NCI-H2029 (cell line): ENCODE results near the gene IMMT.
"Not testable (repeated sequence)": the region's sequence is repeated elsewhere in the genome, so short reads cannot be mapped to it uniquely, and the experiment has no call there.

Experiments
- DNase-seq: peaks from one replicate; lab custom pipeline; 2025; lab: John Stamatoyannopoulos, UW

Gene IMMT

DNA sequence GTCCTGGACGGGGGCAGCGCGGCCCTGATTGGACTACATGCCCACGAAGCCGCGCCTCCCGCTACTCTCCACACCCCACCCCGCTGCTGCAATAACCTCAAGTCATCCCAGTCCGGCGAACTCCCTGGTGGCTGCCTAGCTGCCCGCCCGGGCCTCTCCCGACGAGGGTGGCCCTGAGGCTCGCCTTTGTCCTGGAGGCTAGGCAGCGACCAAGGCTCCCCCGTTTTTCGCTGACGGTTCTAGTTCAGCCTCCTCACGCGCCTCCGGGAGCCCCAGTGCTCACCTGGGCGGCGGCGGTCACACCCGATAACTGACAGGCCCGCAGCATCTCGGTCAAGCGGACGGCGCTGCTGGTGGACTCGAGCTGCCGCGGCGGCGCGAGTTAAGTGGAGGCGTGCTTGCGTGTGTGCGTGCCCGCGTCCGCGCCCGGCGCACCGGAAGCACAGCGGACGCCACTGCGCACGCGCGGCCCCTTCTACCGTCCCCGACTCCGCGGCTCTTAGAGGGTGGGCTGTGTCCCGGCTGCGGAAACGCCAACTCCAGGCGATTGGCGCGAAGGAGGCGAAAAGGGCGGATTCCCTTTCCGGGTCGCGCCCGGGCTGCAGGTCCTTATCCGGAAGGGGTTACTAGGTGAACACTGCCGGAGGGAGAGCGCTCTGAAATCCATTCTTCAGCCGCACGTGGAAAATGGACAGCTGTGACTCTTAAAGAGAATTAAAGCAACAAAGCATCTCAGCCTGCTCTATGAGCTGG is at the start of gene IMMT:
Gene IMMT, minus strand, starts transcription at position 408 of the 753 bp plus-strand sequence. Its CDS starts 80 bp downstream, at position 328.
- DNase-seq, result peak; percentile 97

DNA sequence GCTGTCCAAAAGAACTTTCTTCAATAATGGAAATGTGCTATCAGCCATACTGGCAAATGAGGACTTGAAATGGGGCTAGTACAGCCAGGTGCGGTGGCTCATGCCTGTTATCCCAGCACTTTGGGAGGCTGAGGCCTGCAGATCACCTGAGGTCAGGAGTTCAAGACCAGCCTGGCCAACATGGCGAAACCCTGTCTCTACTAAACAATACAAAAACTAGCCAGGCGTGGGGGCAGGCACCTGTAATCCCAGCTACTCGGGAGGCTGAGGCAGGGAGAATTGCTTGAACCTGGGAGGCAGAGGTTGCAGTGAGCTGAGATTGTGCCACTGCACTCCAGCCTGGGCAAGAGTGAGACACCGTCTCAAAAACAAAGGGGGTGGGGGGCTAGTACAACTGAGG is 49.5 kb upstream of the IMMT start:
- DNase-seq, result not testable (repeated sequence)

DNA sequence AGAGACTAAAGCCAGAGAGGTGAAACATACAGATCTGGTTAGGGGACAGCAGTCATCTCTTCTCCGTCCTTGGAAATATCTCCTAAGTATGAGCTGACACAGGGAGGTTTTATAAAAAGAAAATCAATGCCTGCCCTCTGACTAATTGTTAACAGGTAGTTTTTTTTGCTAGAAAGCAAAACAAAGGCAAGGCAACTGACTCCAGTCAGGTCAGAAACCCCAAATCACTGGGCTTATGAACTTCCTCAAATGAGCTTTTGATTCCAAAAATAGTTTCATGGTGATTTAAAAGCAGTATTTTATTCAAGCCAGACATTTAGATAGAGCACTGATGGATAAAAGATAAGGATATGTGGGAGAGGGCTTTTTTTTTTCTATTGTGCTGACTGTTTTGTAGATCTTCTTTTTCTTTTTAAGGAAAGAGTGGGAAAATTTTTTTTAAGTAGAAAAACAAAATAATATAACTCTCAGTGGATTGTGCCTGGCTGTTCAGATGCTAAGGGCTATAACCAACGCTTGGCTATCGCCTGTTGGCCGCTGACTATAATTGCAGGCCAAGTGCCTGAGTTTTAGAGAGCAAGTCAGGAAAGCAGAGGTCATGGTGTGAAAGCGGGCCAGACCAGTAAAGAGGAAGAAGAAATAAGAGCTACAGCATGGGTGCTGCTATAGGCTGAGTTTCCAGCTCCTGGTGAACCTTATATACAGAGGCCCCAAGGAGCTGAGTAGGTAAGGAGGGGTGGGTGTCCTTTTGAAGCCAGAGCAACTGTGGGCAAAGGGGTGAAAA is 48.9 kb upstream of the IMMT start:
- DNase-seq, result no peak

DNA sequence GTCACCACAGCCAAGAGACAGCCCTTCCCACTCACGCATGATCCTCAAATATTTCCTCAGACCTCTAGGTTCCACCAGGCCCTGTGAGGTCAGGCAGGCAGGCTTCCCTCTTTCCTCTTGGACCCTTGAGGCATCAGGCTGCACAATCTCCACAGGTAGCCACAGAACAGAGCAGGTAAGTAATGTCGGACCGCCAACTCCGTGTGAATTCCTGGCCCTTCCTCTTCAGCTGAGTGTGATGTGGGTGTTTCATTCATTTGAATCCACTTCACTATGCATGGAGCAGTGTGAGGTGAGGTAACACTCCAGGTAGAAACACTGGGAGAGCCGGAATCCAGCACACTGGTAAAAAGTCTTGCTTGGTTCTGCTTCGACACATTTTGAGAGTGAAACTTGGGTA is 48.0 kb upstream of the IMMT start:
- DNase-seq, result no peak

DNA sequence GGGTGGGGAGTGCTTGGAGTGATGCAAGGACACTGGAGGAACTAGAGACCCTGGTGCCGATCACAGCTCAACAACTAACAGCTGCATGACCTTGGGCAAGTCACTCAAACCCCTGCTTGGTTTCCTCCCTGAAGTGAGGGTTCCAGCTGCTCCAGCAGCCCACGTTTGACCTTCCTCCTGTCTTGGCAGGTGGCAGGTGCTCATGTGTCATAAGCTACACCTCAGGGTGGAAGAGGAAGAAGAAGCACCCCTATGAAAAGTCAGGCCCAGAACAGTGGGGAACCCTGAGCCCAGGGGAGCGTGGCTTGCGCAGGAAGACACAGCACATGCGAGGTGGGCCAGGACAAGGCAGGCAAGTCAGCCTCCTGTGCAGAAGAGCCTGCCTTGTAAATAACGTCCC is 46.3 kb upstream of the IMMT start:
- DNase-seq, result no peak

DNA sequence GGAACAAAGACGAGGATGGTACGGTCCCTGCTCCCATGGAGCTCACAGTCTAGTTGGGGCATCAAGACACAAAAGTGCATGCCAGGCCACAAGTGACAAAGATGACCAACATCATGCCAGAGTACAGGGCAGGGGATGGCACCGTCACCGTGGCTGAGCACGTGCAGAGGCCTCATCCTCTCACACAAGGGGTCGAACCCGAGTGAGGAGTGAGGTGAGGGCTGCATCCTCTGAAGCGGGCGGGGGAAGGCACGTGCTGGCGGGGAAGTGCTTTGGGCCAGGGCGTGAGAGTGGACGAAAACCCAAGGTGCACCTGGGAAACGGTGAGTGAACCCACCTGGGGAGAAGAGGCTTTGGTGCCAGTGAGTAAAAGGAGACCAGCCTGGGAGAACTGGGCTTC is 45.0 kb upstream of the IMMT start:
- no peak for DNase-seq

DNA sequence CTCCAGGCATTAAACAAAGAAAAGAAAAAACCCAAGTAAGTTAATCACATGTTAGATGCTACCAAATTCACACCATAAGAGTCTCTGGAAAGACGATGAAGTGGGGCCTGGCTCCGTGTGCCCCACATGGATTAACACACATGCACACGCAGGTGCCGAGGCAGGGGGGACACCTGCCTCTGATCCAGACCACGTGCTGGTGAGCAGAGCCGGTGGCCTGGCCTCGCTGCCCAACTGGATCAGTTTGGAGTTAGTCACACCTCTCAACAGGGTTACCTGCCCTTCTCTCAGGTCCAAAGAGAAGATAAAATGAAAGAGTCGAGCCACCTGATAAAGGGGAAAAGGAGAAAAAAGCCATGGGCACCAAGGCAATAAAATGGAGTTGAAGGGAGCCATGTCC is 44.5 kb upstream of the IMMT start:
- no peak for DNase-seq

DNA sequence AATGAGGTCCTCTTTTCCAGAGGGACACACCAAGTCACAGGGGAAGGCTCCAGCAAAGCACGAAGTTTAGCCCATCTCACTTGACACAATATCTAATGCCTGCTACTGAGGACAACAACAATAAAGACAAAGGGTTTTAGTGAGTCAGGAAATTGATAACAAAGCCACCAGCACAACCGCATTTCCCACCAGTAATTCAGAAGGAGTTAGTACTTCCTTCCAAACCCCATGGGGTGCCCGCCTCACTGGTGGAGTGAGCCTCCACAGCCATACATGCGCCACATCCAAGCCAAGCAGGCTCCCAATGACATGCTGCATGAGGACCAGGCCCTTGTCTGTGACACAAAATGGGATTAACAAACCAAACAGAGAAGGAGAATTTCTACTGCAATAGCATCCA is 44.1 kb upstream of the IMMT start:
- no peak for DNase-seq

DNA sequence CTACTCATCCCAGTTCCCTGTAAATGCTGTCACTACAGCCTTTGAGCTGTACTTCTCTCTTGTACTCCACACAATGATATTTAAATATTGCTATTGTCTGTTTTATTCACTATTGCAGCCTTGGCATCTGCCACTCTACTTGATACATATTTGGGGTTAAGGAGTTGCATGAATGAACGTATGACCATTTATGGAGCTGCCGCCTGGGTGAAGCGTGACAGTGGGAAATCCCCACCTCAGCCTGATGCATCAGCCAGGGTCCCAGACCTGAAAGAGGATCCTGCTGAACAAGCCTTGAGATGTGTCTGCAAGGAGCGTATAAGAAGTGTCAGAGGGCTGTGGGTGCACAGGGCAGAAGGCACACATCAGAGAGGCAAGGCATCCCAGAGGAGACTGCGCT is 43.1 kb upstream of the IMMT start:
- DNase-seq, result no peak

DNA sequence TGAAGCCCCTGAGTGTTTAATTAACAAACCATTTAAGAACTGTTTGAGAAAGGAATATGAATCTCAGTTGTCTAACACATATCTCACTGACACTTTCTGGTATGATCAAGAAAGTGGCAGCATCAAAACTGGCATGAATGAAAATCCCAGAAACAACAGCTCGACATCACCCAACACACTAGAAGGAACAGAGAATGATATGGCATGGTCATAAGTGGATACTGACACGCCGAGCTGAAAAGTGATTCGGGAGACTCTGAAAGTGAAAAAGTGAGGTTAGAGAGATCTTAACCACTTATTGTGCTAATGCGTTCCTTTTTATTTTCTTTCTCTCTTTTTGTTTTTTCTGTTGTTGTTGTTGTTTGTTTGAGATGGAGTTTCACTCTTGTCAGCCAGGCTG is 41.9 kb upstream of the IMMT start:
- DNase-seq, result no peak

DNA sequence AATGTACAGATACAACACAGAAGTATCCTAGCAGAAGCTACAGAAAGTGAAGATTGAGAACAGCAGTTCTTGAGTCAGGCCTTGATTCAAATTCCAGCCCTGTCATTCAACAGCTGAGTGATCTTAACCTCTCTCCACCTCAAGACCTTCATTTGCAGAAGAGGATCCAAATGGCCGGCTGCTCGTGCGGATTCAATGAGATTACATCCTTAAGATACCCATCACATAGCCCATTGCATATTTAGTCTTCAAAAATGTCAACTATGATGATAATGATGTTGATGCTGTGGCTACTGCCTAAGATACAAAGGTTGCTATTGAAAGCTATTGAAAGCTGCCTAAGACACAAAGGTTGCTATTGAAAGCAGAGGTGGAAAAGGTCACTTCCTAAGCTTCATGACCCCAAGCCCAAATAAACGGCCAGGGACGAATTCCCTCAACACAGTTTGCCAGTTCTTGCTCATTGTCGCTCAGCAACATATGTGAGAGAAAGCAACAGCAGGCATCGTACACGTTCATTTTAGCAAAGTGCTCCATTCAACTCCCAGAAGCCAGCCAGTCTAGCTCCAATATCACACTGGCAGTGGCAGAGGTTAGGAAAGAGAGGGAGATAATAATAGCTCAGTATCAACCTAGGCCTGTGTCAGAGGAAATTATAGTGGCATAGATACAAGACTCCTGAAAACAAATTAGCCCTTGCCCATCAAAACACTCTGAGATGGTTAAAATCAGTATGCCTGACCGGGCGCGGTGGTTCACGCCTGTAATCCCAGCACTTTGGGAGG is 40.1 kb upstream of the IMMT start:
- DNase-seq, result no peak

DNA sequence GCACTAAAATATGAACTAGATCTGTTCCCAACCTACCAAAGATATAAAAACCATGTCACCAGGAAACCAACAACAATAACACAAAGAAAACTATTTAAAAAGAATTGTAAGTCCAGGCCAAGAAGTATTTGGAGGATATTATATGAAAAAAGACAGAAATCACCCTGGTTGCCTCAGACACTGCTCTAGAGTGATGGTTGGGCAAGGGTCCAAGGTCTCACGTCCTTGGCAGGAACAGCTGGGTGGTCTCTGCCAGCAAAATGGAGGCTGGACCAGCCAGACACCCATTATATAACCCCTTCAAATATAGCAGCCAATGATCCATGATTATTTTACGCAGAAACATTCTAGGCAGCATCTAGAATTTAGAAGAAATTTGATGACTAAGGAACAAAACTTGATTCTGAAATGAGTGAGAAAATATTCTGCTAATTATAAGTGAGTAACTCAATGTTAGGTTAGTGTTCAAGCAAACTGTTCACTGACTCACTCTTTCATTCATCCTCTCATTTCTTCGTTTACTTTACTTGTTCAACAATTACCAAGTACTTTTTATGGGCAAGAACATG is 39.4 kb upstream of the IMMT start:
- DNase-seq, result no peak

DNA sequence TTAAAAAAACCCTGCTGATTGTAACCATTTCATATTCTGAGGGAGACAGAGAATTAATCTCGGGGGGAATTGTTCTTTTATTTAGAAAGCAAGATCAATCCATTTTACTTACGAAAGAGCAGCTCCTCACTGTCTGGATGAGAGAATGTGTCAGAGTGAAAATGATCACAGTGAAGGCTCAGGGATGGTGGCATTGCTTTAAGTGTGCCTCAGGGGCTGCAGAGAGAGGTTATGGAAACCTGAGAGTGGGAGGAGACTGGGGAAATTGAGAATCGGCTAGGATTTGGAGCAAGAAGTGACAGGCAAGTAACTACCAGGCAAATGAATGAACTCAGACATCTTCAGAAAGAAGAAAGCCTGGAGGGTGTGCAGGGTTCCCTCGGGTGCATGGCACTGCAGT is 38.2 kb upstream of the IMMT start:
- no peak for DNase-seq

DNA sequence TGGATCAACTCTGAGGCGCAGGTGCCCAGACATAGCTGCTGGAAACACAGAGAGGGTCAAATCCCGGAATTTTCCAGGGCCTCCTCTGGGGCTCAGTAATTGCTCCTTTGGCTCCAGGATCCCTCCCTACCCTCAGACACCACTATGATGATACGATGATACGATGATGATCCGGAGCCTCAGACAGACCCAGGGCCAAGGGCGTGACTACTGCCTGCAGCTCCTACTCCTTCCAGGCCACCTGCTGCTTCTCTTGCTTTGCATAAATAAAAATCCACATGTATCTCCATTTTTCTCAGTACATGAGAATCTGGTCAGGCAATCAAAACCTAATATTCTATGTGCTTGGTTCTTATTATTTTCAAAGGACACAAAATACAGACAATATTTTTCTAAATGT is 37.6 kb upstream of the IMMT start:
- no peak for DNase-seq

DNA sequence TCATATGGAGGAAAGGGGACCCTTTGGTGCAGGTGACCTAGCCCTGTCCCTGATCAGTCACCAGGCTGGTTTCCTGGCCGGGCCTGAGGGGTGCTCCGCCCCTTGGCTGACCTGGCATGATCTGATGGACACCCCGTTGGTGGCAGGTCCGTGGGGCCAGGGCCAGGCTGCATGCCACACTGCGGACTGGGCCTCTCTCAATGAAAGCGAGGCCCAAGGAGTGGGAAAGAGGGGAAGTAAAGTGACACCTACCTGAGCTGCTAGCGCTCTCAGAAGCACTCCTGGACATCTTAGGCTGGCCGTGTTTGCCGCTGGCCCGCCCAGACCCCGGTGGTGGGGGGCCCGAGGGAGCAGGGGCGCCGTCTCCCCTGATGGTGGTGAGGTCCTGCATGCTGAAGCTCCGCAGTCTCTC is 37.1 kb upstream of the IMMT start:
- DNase-seq, result no peak

DNA sequence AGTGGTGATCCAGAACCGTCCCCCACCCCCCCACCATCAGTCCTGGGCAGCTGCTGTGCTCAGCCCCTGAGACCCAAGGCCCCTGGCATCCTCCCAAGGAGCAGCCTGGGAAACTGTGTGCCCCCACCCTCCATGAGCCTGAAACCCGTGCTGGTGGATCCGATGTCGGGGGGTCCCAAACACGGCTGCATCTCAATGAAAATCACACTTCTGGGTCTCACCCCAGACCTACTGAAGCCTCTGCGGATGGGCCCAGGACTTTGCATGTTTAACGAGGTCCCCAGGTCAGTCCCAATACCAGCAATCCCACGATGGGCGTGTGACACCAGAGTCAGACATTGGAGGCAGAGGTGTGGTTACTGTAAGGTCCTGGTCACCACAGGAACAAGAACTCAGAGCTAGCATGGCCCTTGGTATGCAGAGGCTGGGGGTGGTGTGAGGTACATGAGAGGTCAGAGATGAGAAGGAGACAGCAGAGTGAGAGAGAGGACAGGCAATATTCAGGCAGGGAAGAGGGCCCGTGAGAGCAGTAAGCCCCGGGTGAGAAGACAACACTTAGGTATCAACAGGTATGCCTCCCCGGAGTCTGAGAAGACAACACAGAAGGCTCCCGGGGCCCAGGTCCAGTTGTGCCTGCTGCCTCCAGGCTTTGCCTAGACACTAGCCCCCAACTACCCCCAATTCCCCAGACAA is 36.6 kb upstream of the IMMT start:
- no peak for DNase-seq

DNA sequence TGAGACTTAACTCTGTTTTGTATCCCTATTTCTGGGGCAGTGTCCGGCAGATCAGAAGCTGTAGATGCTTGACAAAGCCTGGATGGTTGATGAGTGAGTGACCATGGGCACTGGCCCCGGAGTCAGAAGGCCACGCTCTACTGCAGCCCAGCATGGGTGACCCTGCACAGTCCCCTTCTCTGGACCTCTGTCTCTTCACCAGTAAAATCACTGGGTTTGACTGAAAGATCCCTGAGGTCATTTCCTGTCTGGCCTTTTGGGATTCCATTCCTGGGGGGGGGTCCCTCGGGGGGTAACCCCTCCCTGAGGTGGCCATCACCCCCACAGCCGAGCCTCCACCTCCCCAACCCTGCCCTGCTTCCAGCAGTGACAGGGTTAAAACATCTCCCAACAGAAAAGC is 35.7 kb upstream of the IMMT start:
- DNase-seq, result no peak

DNA sequence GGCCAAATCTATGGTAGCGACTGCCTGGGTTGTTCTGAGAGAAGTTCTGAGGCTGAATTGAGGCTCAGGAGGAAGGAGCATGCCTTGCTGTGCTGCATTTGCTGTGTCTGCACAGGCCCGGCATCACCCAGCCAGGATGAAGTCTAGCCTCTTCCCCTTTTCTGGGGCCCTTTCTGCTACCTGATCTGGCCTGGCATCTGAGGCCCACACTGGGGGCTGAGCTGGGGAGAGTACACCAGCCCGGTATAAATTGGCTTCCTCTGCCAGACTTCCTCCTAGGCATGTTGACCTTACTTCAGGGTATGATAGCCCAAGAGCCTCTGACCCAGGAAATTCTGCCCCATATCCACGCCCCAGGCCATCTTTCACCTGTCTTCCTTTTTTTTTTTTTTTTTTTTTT is 34.0 kb upstream of the IMMT start:
- DNase-seq, result no peak

DNA sequence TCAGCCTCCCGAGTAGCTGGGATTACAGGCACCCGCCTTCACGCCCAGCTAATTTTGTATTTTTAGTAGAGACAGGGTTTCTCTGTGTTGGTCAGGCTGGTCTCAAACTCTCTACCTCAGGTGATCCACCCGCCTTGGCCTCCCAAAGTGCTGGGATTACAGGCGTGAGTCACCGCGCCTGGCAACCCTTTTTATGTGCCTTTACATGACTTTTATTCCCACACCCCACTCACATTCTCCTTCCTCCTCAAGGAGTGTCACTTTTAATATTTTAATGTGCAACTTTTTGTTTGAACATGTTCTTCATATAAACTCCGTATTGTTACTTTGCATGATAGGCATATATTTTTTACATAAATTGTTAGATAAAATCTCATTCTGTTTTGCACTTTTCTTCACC is 33.3 kb upstream of the IMMT start:
- DNase-seq, result not testable (repeated sequence)

DNA sequence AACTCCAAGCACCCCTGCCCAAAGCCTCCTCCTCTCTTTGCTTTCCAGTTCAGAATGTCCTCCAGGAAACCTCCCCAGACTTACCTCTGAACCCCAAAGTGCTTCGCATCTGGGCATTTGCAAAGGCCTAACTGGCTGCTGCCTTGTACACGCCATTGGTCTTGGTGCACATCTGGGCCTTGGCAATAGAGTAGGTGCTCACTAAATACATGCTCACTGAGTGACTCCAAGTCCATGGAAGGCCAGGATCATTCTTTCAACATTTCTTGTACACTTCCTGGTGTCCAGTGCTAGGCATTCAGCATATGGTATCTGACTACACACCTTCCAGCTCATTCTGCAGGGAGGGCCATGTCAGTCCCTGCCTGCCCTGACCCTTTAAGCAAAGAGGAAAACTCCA is 32.4 kb upstream of the IMMT start:
- no peak for DNase-seq

DNA sequence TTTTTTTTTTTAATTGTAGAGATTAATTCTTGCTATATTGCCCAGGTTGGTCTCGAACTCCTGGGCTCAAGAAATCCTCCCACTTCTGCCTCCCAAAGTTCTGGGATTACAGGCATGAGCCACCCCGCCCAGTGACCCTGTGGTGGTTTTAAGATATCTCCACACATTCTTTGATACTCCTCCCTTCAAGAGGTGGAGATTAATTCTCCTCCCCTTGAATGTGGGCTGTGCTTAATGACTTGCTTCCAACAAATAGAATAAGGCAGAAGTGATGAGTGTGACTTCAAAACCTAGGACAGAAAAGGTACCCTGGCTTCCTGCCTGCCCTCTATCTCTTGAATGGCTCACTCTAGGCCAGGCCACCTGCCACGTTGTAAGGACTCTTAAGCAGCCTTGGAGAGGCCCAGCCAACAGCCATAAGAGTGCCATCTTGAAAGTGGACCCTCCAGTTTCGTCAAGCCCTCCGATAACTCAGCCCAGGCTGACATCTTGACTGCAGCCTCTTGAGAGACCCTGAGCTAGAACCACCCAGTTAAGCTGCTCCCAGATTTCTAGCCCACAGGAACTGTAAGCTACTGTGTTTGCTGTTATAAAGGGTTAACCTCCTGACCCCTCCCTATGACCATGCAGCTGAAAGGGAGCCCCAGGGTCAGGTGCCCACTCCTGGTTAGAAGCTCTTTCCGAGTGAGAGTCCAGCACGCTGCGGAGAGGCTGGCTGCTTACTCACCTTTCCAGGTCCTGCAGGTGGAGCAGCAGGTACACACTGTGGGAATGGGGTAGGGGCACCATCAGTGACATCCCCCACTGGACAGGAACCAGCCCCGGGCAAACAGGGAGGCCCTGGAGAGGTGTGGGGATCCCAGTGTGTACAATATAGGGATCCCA is 31.6 kb upstream of the IMMT start:
- DNase-seq, result peak; percentile 14
